ENCODE measurements around the gene LRTM2.
"Not testable (repeated sequence)": the region's sequence is repeated elsewhere in the genome, so short reads cannot be mapped to it uniquely, and the experiment has no call there.

LRTM2 gene

DNA sequence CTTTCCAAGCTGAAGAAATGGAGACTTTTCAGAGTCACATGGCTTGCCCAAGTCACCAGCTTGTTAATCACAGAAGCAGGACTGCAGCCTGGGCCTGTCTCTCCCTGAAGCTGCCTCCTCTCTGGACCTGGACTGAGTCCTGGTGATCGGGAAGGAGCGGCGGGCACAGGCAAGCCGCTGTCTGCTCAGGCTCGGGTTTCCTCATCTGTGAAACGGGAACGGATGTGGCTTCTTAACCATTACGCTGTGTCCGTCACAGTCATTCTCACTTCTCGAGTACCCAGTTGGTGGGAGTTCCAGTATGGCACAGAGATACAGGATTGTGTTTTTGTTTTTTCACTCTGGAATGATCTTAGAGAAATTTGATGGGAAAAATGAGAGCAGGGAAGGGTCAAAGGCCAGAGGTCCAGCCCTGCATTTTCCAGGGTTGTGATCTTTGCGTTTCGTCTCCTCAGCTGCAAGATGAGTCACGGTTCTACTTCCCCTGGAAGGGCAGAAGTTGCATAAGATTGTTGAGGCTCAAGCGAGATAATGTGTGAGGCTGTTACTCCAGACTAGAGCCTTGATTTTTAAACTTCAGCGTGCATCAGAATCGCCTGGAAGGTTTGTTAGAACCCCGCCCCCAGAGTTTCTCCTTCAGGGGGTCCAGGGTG lies 7.6 kb upstream of the LRTM2 start:
- ATAC-seq (replicated peaks): no peak

DNA sequence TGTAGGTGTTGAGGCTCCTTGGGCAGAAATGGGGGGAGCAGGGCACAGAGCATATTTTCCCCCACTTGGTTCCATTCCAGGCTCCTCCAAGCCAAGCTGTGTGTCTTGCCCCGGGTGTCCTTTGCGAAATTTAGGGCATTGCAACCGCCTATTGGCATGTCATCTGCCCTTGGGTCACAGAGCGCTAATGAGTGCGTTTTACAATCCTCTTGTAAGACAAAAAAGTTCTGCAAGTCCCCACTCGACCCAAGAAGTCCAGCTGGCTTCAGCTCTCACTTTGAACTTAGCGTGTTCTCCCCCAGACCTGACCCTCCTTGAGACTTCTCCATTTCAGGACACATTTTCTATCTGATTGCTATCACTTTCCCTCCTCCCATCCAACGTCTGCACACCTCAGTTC lies 6.1 kb upstream of the LRTM2 start:
- Mint-ChIP-seq H3K36me3 (no peaks in the 10 kb centered on the region), H3K9me3 (no peaks in the 10 kb centered on the region), H3K27ac (no peak overlapping the region), H3K27me3 (peaks cover 23 to 38% of the 10 kb centered on the region in 2 donors), H3K4me3 (no peak overlapping the region), H3K4me1 (peaks cover 2 to 12% of the 10 kb centered on the region in 2 donors)
- ATAC-seq (replicated peaks) (no peak), DNase-seq (no peak)

More for the DNA sequence above, 7.6 kb upstream of the LRTM2 start:
- no peak overlapping the region for H3K4me3 Mint-ChIP-seq
- H3K27me3 Mint-ChIP-seq: peaks cover 18 to 33% of the 10 kb centered on the region in 2 donors
- H3K27ac Mint-ChIP-seq: no peak overlapping the region
- no peaks in the 10 kb centered on the region for H3K36me3 Mint-ChIP-seq
- DNase-seq: no peak
- no peaks in the 10 kb centered on the region for H3K9me3 Mint-ChIP-seq
- peaks cover 5 to 12% of the 10 kb centered on the region in 2 donors for H3K4me1 Mint-ChIP-seq

DNA sequence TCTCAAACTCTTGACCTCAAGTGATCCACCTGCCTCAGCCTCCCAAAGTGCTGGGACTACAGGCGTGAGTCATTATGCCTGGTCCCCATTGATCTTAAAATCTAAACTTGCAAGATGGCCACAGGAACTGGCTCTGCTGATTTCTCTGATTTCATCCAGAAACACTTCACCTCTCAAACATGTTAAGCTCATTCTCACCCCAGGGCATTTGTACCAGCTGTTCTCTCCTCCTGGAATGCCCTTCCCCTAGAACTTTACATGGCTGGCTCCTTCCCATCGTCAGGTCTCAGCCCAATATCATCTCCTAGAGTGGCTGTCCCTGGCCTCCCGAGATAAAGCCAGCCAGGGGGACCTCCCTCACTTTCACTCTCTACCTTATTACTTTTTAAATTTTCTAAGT lies 5.3 kb upstream of the LRTM2 start:
- Mint-ChIP-seq H3K27ac (no peak overlapping the region), H3K9me3 (no peaks in the 10 kb centered on the region), H3K36me3 (no peaks in the 10 kb centered on the region), H3K4me1 (peaks cover 2 to 7% of the 10 kb centered on the region in 2 donors), H3K27me3 (peaks cover 31 to 45% of the 10 kb centered on the region in 2 donors), H3K4me3 (no peak overlapping the region)
- DNase-seq (no peak), ATAC-seq (replicated peaks) (no peak)

DNA sequence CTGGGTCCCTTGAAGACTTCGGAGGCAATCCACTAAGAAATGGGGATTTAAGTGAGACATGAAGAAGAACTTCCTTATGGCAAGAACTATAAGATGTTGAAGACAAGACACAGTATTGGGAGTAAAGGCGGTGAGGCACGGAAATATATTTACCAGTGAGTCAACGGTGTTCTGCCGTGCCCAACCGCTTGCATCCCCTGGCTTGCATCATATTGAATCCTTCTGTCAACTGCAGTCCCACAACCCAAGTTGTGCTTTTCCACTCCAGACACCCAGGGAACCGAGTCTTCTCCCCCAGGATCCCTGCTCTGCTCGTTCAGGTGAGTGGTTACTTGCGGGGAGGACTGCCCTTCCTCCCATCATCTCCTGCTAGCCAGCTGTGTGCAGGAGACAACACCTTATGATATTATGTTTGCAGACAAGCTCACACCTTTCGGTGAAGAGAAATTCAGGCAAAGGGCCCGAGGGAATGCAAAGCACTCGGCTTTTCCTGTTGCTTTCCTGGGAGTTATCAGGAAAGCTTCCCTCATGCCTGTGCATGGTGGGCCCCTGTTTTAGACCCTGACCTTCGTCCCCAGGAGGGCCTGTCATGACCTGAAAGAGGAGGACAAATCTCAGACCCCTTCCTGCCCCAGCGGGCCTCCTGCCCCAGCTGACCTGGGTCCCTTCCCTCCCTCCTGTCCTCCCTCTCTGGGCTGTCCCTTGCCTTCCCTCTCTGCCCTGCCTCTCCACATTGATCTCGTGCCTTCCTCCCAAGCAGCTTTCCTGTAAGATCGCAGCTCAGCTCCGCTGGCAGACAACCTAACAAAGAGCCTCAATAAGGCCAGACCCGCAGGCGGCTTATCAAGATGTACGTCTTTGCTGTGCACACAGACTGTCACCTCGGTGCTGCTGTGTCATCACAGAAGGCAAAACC lies 4.3 kb upstream of the LRTM2 start:
- H3K27ac Mint-ChIP-seq: no peak overlapping the region

DNA sequence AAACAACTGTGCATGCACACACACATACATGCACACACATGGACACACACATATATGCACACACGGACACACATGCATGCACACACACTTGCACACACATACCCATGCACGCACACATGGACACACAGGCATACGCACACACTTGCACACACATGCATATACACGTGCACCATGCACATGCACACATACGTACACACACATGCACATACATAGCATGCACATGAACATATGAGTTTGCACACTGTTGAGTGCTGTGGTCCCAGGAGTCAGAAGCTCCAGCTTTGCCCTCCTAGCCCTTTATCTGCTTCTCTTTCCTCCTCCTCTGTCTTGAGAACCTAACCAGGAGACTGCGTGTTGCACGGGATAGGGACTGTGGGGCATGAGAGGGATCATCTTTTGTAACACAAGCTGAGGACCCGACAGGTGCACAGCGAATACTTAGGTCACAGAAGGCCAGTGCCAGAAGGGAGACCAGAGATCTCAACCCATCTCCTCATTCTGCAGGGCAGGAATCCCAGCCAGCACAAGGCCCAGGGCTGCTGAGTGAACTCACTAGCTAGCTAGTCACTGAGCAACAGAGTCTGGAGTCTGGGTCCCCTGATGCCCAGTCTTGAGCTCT lies 3.5 kb upstream of the LRTM2 start:
- peaks cover 2 to 5% of the 10 kb centered on the region in 2 donors for H3K4me1 Mint-ChIP-seq
- no peak overlapping the region for H3K4me3 Mint-ChIP-seq
- H3K9me3 Mint-ChIP-seq: no peaks in the 10 kb centered on the region
- no peak overlapping the region for H3K27ac Mint-ChIP-seq
- DNase-seq (no peak), ATAC-seq (replicated peaks) (no peak)
- peaks cover 41 to 46% of the 10 kb centered on the region in 2 donors for H3K27me3 Mint-ChIP-seq
- H3K36me3 Mint-ChIP-seq: no peaks in the 10 kb centered on the region

More for the DNA sequence above, 4.3 kb upstream of the LRTM2 start:
- Mint-ChIP-seq H3K4me3 (no peak overlapping the region), H3K36me3 (no peaks in the 10 kb centered on the region), H3K9me3 (no peaks in the 10 kb centered on the region), H3K4me1 (peaks cover 2 to 5% of the 10 kb centered on the region in 2 donors), H3K27me3 (peaks cover 33 to 45% of the 10 kb centered on the region in 2 donors)
- ATAC-seq (replicated peaks) (no peak), DNase-seq (no peak)

DNA sequence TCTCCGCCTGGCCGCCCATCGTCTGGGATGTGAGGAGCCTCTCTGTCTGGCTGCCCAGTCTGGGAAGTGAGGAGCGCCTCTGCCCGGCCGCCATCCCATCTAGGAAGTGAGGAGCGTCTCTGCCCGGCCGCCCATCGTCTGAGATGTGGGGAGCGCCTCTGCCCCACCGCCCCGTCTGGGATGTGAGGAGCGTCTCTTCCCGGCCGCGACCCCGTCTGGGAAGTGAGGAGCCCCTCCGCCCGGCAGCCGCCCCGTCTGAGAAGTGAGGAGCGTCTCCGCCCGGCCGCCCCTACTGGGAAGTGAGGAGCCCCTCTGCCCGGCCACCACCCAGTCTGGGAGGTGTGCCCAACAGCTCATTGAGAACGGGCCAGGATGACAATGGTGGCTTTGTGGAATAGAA lies 2.4 kb upstream of the LRTM2 start:
- H3K36me3 Mint-ChIP-seq; H3K4me3 Mint-ChIP-seq; DNase-seq; ATAC-seq (replicated peaks); H3K27ac Mint-ChIP-seq; H3K4me1 Mint-ChIP-seq; H3K9me3 Mint-ChIP-seq: not testable (repeated sequence)
- H3K27me3 Mint-ChIP-seq: peaks cover 52 to 57% of the 10 kb centered on the region in 2 donors

DNA sequence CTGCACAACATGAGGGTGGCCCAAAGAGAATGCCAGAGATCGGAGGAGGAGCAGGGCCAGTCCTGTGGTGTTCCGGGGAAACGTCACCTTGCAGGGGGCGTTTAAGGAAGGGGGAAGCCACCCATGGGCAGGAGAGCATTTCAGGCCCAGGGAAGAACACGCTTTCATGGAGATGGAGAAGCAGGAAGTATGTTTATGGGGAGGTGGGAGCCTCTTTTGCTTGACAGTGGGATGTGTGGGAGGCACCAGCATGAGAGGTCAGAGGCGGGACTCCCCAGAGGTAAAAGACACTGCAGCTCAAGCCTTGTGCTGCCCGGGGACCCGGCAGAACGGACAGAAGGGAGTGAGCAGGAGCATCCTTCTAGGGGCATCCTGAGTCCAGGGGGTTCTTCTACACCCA lies 1.3 kb upstream of the LRTM2 start:
- H3K4me3 Mint-ChIP-seq: no peak overlapping the region
- H3K27ac Mint-ChIP-seq: no peak overlapping the region
- H3K27me3 Mint-ChIP-seq: peaks cover 56 to 61% of the 10 kb centered on the region in 2 donors
- DNase-seq (no peak), ATAC-seq (replicated peaks) (no peak)
- H3K9me3 Mint-ChIP-seq: no peaks in the 10 kb centered on the region
- H3K36me3 Mint-ChIP-seq: no peaks in the 10 kb centered on the region
- peaks cover 5% of the 10 kb centered on the region in 2 donors for H3K4me1 Mint-ChIP-seq

DNA sequence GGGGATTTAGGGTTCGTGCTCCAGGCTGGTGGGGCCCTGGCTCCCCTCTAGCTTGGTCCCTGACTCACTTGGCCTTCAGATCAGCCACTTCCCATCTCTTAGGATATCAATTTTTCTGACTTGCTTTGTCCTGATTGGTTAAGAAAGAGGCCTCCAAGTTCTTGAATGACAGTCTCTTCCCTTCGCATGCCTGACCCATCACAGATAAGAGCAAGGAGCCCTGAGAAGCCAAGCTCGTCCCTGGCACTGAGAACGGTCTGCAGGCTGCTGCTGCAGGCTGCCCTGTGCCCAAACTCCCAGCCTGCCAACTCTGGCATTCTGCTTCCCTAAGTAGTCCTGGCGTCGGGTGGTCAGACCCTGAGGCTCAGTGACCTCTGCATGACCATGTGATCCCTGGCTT lies 794 bp upstream of the LRTM2 start:
- DNase-seq: no peak
- no peak for ATAC-seq (replicated peaks)
- Mint-ChIP-seq H3K27me3 (peaks cover 53 to 61% of the 10 kb centered on the region in 2 donors), H3K9me3 (no peaks in the 10 kb centered on the region), H3K4me3 (no peak overlapping the region), H3K4me1 (peaks cover 5% of the 10 kb centered on the region in 2 donors), H3K27ac (no peak overlapping the region), H3K36me3 (no peaks in the 10 kb centered on the region)

DNA sequence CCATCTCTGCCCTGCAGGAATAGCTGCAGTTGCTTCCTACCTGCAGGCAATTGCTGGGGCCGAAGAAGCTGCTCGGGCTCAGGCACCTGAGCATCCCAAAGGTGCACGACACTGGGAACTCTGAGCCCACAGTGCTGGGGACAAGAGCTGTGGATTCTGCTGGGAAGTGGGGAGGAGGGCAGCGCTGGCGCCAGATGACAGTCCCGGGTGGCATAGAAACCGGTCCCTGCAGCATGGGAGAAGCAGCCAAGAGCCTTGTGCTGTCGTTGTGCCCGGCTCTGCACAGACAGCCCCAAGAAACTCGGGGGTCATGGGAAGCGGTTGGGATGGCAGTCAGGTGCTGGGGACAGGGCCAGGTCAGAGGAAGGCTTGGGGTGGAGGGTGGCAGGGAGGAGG lies 529 bp downstream of the LRTM2 start:
- Mint-ChIP-seq H3K4me1 (peaks cover 5% of the 10 kb centered on the region in 2 donors), H3K36me3 (no peaks in the 10 kb centered on the region), H3K4me3 (no peak overlapping the region), H3K9me3 (no peaks in the 10 kb centered on the region), H3K27me3 (peaks cover 50 to 57% of the 10 kb centered on the region in 2 donors), H3K27ac (no peak overlapping the region)
- DNase-seq: no peak
- ATAC-seq (replicated peaks): no peak

DNA sequence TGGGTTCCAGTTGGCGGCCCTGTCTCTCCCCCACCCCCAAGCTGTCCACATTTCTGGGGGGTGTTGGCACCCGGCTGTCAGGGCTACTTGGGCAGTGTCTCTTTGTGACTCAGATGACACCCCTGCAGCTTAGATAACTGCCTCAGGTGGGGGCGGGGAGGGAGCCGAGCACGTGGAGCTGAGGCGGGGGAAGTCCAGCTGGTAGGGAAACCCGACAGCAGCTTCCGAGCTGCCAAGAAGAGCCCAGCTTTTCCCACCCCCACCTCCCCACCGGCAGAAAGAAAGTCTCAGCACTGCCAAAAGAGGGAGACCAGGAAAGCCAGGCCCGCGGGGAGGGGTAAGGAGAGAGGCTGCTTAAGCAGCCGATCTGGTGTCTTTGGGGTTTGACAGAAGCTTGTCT lies 1.4 kb downstream of the LRTM2 start:
- H3K27me3 Mint-ChIP-seq: peaks cover 46 to 51% of the 10 kb centered on the region in 2 donors
- H3K9me3 Mint-ChIP-seq: no peaks in the 10 kb centered on the region
- H3K4me3 Mint-ChIP-seq: no peak overlapping the region
- peaks cover 5% of the 10 kb centered on the region in 2 donors for H3K4me1 Mint-ChIP-seq
- H3K36me3 Mint-ChIP-seq: no peaks in the 10 kb centered on the region
- DNase-seq (no peak), ATAC-seq (replicated peaks) (no peak)
- no peak overlapping the region for H3K27ac Mint-ChIP-seq

DNA sequence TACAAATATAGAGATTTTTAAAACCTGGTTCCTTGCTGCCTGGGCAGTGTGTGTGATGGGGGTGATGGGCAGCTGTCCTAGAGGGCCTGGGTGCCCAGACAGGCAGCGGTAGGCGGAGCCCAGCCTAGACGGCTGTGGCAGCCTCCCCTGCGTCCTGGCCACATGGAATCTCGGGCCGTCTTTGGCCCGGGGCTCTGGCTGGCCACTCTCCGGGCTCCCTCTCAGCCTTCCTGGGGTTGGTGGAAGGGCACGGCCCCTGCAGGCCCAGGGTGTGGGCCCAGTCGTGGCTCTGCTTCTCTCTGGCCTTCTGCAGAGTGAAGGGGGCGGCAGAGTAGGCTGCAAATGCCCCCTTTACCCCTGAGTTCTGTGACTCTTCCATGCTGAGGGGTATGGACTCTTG lies 2.3 kb downstream of the LRTM2 start:
- Mint-ChIP-seq H3K9me3 (no peaks in the 10 kb centered on the region), H3K4me1 (peaks cover 5 to 7% of the 10 kb centered on the region in 2 donors), H3K36me3 (no peaks in the 10 kb centered on the region), H3K4me3 (no peak overlapping the region), H3K27me3 (peaks cover 50 to 51% of the 10 kb centered on the region in 2 donors), H3K27ac (no peak overlapping the region)
- no peak for DNase-seq
- ATAC-seq (replicated peaks): no peak

DNA sequence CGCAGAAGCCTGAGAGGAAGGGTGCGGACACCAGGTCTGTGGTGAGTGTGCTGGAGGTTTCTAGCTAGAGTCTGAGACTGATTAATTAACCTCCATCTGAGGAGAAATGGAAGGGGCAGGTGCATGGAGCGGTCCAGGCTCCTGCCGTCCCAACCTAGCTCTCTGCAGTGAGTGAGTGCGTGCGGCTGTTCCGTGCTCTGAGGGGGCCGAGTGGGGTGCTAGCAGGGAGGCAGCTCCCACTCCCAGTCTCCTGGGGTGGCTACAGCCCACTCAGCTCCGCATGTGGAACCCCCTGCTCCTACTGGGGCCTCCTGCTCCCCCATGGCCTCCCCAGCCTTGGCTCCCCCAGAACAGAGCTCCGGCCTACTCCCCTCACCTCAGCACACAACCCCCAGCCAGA lies 2.9 kb downstream of the LRTM2 start:
- DNase-seq (no peak), ATAC-seq (replicated peaks) (no peak)
- H3K27ac Mint-ChIP-seq: no peak overlapping the region
- H3K36me3 Mint-ChIP-seq: no peaks in the 10 kb centered on the region
- H3K9me3 Mint-ChIP-seq: no peaks in the 10 kb centered on the region
- H3K4me1 Mint-ChIP-seq: peaks cover 5 to 7% of the 10 kb centered on the region in 2 donors
- no peak overlapping the region for H3K4me3 Mint-ChIP-seq
- H3K27me3 Mint-ChIP-seq: peaks cover 50 to 52% of the 10 kb centered on the region in 2 donors

DNA sequence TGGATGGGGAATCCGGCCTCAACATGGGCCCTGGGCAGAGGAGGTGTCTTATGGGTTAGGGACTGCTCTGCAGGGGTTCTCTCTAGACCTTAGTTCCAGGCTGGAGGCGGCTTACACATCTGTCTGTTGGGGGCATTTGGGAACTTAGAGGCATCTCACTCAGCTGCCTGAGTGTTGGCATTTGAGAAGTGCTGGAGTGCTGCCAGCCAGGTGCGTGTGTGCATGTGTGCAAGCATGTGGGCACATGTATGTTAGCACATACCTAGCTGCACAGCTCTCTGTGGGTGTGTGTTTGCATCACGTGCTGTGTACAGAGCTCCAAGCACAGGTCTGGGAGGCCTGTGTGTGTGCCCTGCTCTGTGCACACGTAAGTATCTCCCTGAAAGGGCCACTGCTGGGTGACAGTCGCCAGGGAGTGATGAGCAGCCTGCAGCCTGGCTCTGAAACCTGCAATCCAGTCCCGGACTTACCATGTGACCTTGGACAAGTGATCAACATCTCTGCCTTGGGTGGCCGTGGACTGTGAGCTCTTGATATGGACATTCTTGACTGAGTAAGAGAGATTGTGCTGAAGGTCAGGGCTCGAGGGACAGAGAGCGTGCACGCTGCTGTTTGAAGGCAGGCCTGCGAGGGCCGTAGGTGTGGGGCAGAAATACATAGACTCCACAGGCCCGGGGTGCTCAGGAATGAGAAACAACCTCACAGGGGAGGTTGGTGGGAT lies 5.2 kb downstream of the LRTM2 start:
- Mint-ChIP-seq H3K9me3 (no peaks in the 10 kb centered on the region), H3K27ac (no peak overlapping the region), H3K4me3 (no peak overlapping the region), H3K27me3 (peaks cover 45 to 55% of the 10 kb centered on the region in 2 donors), H3K4me1 (peaks cover 1 to 5% of the 10 kb centered on the region in 2 donors), H3K36me3 (no peaks in the 10 kb centered on the region)
- ATAC-seq (replicated peaks) (no peak), DNase-seq (no peak)

DNA sequence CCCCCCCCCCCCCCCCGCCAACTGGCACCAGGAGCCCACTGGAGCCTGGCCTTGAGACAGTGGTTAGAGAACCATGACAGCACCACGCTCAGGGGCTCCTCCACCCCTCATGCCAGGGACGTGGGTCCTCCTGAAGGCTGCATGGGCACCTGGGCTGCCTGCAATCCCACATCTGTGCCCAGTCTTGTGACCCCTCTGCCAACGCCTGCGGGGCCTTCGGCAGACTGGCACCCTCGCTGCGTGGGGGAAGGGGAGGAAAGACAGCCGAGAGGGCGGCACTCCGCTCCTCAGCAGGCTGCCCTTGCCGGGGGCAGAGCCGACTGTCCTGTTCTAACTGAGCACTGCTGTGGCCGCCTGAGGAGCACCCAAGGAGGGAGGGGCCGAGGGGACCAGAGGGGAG lies 6.0 kb downstream of the LRTM2 start:
- H3K27me3 Mint-ChIP-seq: peaks cover 45 to 55% of the 10 kb centered on the region in 2 donors
- H3K36me3 Mint-ChIP-seq: no peaks in the 10 kb centered on the region
- peaks cover 8 to 10% of the 10 kb centered on the region in 2 donors for H3K4me1 Mint-ChIP-seq
- no peak for ATAC-seq (replicated peaks)
- H3K27ac Mint-ChIP-seq: no peak overlapping the region
- no peak overlapping the region for H3K4me3 Mint-ChIP-seq
- no peaks in the 10 kb centered on the region for H3K9me3 Mint-ChIP-seq
- no peak for DNase-seq
